MM.1S (cell line): Measurements from ENCODE around the gene FGF11.

Experiments used
- DNase-seq: peaks from one replicate; pipeline ENCODE4 v3.0.0-alpha.2; 2015
- H2AFZ ChIP-seq: fragments of 300-600 bp; sonication (generic); 2 replicates; pipeline ENCODE4 v1.6.0; 2016; ENCODE audit warnings: antibody characterized with exemption, low read length
- H3F3A ChIP-seq: fragments of 300-600 bp; sonication (generic); 2 replicates; pipeline ENCODE4 v1.6.1; 2016; ENCODE audit warnings: mild to moderate bottlenecking, antibody characterized with exemption, low read length, moderate library complexity, mixed read lengths; ENCODE audit not compliant: insufficient read depth
- H3K27ac ChIP-seq: fragments of 300-600 bp; sonication (generic); 2 replicates; pipeline ENCODE4 v1.5.1; 2016; ENCODE audit warnings: mild to moderate bottlenecking, low read length
- H3K27me3 ChIP-seq: fragments of 300-600 bp; sonication (generic); replicated peaks from 2 replicates; pipeline ENCODE4 v1.6.0; 2016; ENCODE audit warnings: low read length; ENCODE audit not compliant: insufficient read depth
- H3K36me3 ChIP-seq: fragments of 300-600 bp; sonication (generic); replicated peaks from 2 replicates; pipeline ENCODE4 v1.6.1; 2016; ENCODE audit warnings: mild to moderate bottlenecking, low read length, mixed read lengths; ENCODE audit not compliant: insufficient read depth
- H3K4me1 ChIP-seq: fragments of 300-600 bp; sonication (generic); 2 replicates; pipeline ENCODE4 v1.6.1; 2016; ENCODE audit warnings: low read length, mixed read lengths
- H3K4me2 ChIP-seq: fragments of 300-600 bp; sonication (generic); 2 replicates; pipeline ENCODE4 v1.6.0; 2016; ENCODE audit warnings: low read depth, low read length
- H3K4me3 ChIP-seq: fragments of 300-600 bp; sonication (generic); 2 replicates; pipeline ENCODE4 v1.5.1; 2016; ENCODE audit warnings: low read length, mixed read lengths
- H3K79me2 ChIP-seq: fragments of 300-600 bp; sonication (generic); 2 replicates; pipeline ENCODE4 v1.6.1; 2016; ENCODE audit warnings: mixed run types, low read length, mixed read lengths
- H3K9ac ChIP-seq: fragments of 300-600 bp; sonication (generic); 2 replicates; pipeline ENCODE4 v1.6.1; 2016; ENCODE audit warnings: low read length, mixed read lengths
- H3K9me2 ChIP-seq: fragments of 300-600 bp; sonication (generic); replicated peaks from 2 replicates; pipeline ENCODE4 v1.6.1; 2016; ENCODE audit warnings: mild to moderate bottlenecking, low read length, mixed read lengths; ENCODE audit not compliant: insufficient read depth
- H3K9me3 ChIP-seq: fragments of 300-600 bp; sonication (generic); replicated peaks from 2 replicates; pipeline ENCODE4 v1.6.1; 2016; ENCODE audit warnings: mild to moderate bottlenecking, low read length, mixed read lengths; ENCODE audit not compliant: insufficient read depth
- H4K20me1 ChIP-seq: fragments of 300-600 bp; sonication (generic); 2 replicates; pipeline ENCODE4 v1.6.1; 2016; ENCODE audit warnings: mild to moderate bottlenecking, low read length, moderate library complexity, mixed read lengths; ENCODE audit not compliant: insufficient read depth
- EZH2 ChIP-seq: fragments of 300-600 bp; sonication (generic); optimal IDR thresholded peaks from 2 replicates; pipeline ENCODE3; 2017; ENCODE audit warnings: low read depth, mild to moderate bottlenecking, antibody characterized with exemption, low read length, mixed read lengths
- EZH2phosphoT487 ChIP-seq: fragments of 300-600 bp; sonication (generic); IDR thresholded peaks from 2 replicates; pipeline ENCODE4 v1.6.1; 2018; ENCODE audit warnings: antibody characterized with exemption, low read length
- TF ChIP-seq, protein P1 (sequence below): fragments of 300-600 bp; sonication (generic); IDR thresholded peaks from 2 replicates; pipeline ENCODE4 v1.5.1; 2016; ENCODE audit warnings: antibody characterized with exemption, low read length, mixed read lengths

FGF11 gene

DNA sequence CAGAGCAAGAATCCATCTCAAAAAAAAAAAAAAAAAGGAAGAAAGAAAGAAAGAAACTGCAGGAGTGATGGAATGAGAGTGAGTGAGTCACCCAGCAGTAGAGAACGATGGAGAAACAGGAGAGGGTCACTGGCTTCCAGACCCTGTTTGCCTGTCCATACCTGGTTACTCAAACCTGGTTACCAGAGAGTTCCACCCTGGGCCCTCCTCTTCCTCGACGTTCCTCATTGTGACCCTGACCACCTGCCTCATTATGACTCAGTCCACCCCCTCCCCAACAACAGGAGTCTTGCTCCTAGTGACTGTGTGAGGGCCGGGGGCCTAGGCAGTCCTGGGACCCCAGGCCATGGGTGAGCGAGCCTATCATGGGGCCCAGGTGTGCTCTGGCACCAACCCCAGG, 10.8 kb upstream of the FGF11 start, which contains the start of gene SPEM3:
Gene SPEM3 (plus strand): TSS at position 301 of the 400 bp plus-strand sequence. CDS start 46 bp downstream, at position 347.
- peaks cover 64% of the 10 kb centered on the region for H3K27me3 ChIP-seq
- H3K9me2 ChIP-seq: no peaks in the 10 kb centered on the region
- no peaks in the 10 kb centered on the region for H3F3A ChIP-seq
- no peak within 1 kb of the TSS for H3K4me2 ChIP-seq
- H3K9me3 ChIP-seq: no peaks in the 10 kb centered on the region
- no peak within 1 kb of the TSS for H3K27ac ChIP-seq
- no peak within 1 kb of the TSS for H2AFZ ChIP-seq
- no peaks in the 10 kb centered on the region for H3K36me3 ChIP-seq
- no peak within 1 kb of the TSS for H3K9ac ChIP-seq
- H3K4me1 ChIP-seq: no peaks in the 10 kb centered on the region
- TF ChIP-seq, protein P1, sequence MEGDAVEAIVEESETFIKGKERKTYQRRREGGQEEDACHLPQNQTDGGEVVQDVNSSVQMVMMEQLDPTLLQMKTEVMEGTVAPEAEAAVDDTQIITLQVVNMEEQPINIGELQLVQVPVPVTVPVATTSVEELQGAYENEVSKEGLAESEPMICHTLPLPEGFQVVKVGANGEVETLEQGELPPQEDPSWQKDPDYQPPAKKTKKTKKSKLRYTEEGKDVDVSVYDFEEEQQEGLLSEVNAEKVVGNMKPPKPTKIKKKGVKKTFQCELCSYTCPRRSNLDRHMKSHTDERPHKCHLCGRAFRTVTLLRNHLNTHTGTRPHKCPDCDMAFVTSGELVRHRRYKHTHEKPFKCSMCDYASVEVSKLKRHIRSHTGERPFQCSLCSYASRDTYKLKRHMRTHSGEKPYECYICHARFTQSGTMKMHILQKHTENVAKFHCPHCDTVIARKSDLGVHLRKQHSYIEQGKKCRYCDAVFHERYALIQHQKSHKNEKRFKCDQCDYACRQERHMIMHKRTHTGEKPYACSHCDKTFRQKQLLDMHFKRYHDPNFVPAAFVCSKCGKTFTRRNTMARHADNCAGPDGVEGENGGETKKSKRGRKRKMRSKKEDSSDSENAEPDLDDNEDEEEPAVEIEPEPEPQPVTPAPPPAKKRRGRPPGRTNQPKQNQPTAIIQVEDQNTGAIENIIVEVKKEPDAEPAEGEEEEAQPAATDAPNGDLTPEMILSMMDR: no peak
- TF ChIP-seq EZH2phosphoT487 (no peak), EZH2 (no peak)
- no peak for DNase-seq
- no peaks in the 10 kb centered on the region for H4K20me1 ChIP-seq
- H3K79me2 ChIP-seq: no peaks in the 10 kb centered on the region
- no peak within 1 kb of the TSS for H3K4me3 ChIP-seq

DNA sequence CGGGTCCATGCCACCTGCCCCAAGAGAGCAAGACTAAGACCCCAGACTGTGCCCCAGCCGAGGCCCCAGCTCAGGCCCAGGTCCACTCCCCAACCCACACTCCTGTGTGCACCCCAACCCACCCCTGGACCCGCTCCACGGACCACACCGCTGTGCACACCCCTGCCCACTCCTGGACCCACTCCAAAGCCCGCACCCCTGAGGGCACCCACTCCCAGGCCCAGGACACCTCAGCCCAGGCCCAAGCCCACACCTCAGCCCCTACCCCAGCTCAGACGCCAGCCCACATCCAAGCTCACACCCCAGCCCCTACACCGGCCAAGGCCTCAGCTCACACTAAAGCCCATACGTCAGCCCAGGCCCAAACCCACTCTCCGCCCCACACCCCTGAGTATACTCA, 9.6 kb upstream of the FGF11 start:
- Histone ChIP-seq H3K4me1 (no peaks in the 10 kb centered on the region), H3K9ac (no peak overlapping the region), H3K79me2 (no peaks in the 10 kb centered on the region), H3F3A (no peaks in the 10 kb centered on the region), H3K36me3 (no peaks in the 10 kb centered on the region), H3K9me2 (no peaks in the 10 kb centered on the region), H3K9me3 (no peaks in the 10 kb centered on the region), H2AFZ (no peak overlapping the region), H4K20me1 (no peaks in the 10 kb centered on the region), H3K27ac (no peak overlapping the region), H3K4me2 (no peak overlapping the region), H3K4me3 (no peak overlapping the region), H3K27me3 (peaks cover 52% of the 10 kb centered on the region)
- DNase-seq: no peak
- TF ChIP-seq EZH2: no peak
- no peak for TF ChIP-seq EZH2phosphoT487
- TF ChIP-seq, protein P1: no peak

GRCh38 chr17:7431231-7431630, 8.1 kb upstream of the FGF11 start:
- H3K27me3 ChIP-seq: peaks cover 38% of the 10 kb centered on the region
- no peak overlapping the region for H3K4me3 ChIP-seq
- H3K79me2 ChIP-seq: no peaks in the 10 kb centered on the region
- H3K4me1 ChIP-seq: peaks cover 2% of the 10 kb centered on the region
- no peak overlapping the region for H2AFZ ChIP-seq
- H4K20me1 ChIP-seq: no peaks in the 10 kb centered on the region
- no peak overlapping the region for H3K9ac ChIP-seq
- no peak overlapping the region for H3K4me2 ChIP-seq
- no peaks in the 10 kb centered on the region for H3K9me2 ChIP-seq
- H3K9me3 ChIP-seq: no peaks in the 10 kb centered on the region
- peaks cover 9% of the 10 kb centered on the region for H3F3A ChIP-seq
- DNase-seq: no peak
- TF ChIP-seq, protein P1: no peak
- TF ChIP-seq EZH2: no peak
- no peak for TF ChIP-seq EZH2phosphoT487
- no peak overlapping the region for H3K27ac ChIP-seq
- no peaks in the 10 kb centered on the region for H3K36me3 ChIP-seq
